ENCODE results near the gene NOS1AP.

NOS1AP gene

GRCh38 chr1:162252214-162252613 lies 182.7 kb downstream of the NOS1AP start:
- no peak overlapping the region for H3K4me2 ChIP-seq (ENCODE audit: low read depth, low read length)
- no peaks in the 10 kb centered on the region for H3K79me2 ChIP-seq (ENCODE audit: low read length)
- H3K9ac ChIP-seq (ENCODE audit: low read length), result no peak overlapping the region
- no peak overlapping the region for H3K27ac ChIP-seq (ENCODE audit: low read length)
- H3K4me3 ChIP-seq (ENCODE audit: low read length), result no peak overlapping the region
- no peak overlapping the region for H2AFZ ChIP-seq (ENCODE audit: low read length)
- no peaks in the 10 kb centered on the region for H3K9me3 ChIP-seq (replicated peaks; ENCODE audit: insufficient read depth, low read length)
- H3K27me3 ChIP-seq (replicated peaks; ENCODE audit: insufficient read depth, low read length), result no peaks in the 10 kb centered on the region
- H3K4me1 ChIP-seq (ENCODE audit: low read length), result no peaks in the 10 kb centered on the region
- DNase-seq, result no peak
- no peaks in the 10 kb centered on the region for H3K9me2 ChIP-seq (replicated peaks; ENCODE audit: insufficient read depth, low read length)
- H4K20me1 ChIP-seq (ENCODE audit: insufficient read depth, low read length), result no peaks in the 10 kb centered on the region
- H3F3A ChIP-seq (ENCODE audit: insufficient read depth, low read length), result no peaks in the 10 kb centered on the region
- no peak for TF ChIP-seq EZH2 (optimal IDR thresholded peaks at IDR 0.05; ENCODE audit: low read depth, low read length)
- TF ChIP-seq, protein P1, sequence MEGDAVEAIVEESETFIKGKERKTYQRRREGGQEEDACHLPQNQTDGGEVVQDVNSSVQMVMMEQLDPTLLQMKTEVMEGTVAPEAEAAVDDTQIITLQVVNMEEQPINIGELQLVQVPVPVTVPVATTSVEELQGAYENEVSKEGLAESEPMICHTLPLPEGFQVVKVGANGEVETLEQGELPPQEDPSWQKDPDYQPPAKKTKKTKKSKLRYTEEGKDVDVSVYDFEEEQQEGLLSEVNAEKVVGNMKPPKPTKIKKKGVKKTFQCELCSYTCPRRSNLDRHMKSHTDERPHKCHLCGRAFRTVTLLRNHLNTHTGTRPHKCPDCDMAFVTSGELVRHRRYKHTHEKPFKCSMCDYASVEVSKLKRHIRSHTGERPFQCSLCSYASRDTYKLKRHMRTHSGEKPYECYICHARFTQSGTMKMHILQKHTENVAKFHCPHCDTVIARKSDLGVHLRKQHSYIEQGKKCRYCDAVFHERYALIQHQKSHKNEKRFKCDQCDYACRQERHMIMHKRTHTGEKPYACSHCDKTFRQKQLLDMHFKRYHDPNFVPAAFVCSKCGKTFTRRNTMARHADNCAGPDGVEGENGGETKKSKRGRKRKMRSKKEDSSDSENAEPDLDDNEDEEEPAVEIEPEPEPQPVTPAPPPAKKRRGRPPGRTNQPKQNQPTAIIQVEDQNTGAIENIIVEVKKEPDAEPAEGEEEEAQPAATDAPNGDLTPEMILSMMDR (IDR thresholded peaks at IDR 0.05; ENCODE audit: low read length), result no peak
- no peak for TF ChIP-seq EZH2phosphoT487 (IDR thresholded peaks at IDR 0.05; ENCODE audit: low read length)
- H3K36me3 ChIP-seq (replicated peaks; ENCODE audit: insufficient read depth, low read length), result no peaks in the 10 kb centered on the region

GRCh38 chr1:162253790-162254189 lies 184.3 kb downstream of the NOS1AP start:
- no peaks in the 10 kb centered on the region for H3K9me2 ChIP-seq (replicated peaks; ENCODE audit: insufficient read depth, low read length)
- no peaks in the 10 kb centered on the region for H3K27me3 ChIP-seq (replicated peaks; ENCODE audit: insufficient read depth, low read length)
- H3K4me2 ChIP-seq (ENCODE audit: low read depth, low read length), result no peak overlapping the region
- no peak overlapping the region for H3K4me3 ChIP-seq (ENCODE audit: low read length)
- no peaks in the 10 kb centered on the region for H4K20me1 ChIP-seq (ENCODE audit: insufficient read depth, low read length)
- no peak overlapping the region for H3K27ac ChIP-seq (ENCODE audit: low read length)
- no peaks in the 10 kb centered on the region for H3K79me2 ChIP-seq (ENCODE audit: low read length)
- no peaks in the 10 kb centered on the region for H3K4me1 ChIP-seq (ENCODE audit: low read length)
- DNase-seq, result no peak
- H3K9me3 ChIP-seq (replicated peaks; ENCODE audit: insufficient read depth, low read length), result no peaks in the 10 kb centered on the region
- no peaks in the 10 kb centered on the region for H3K36me3 ChIP-seq (replicated peaks; ENCODE audit: insufficient read depth, low read length)
- no peaks in the 10 kb centered on the region for H3F3A ChIP-seq (ENCODE audit: insufficient read depth, low read length)
- TF ChIP-seq, protein P1 (IDR thresholded peaks at IDR 0.05; ENCODE audit: low read length), result no peak
- no peak for TF ChIP-seq EZH2phosphoT487 (IDR thresholded peaks at IDR 0.05; ENCODE audit: low read length)
- no peak for TF ChIP-seq EZH2 (optimal IDR thresholded peaks at IDR 0.05; ENCODE audit: low read depth, low read length)
- H2AFZ ChIP-seq (ENCODE audit: low read length), result no peak overlapping the region
- no peak overlapping the region for H3K9ac ChIP-seq (ENCODE audit: low read length)

GRCh38 chr1:162256287-162256686 lies 186.8 kb downstream of the NOS1AP start:
- Histone ChIP-seq H3K79me2 (ENCODE audit: low read length) (no peaks in the 10 kb centered on the region), H4K20me1 (ENCODE audit: insufficient read depth, low read length) (no peaks in the 10 kb centered on the region), H3K9ac (ENCODE audit: low read length) (no peak overlapping the region), H3K36me3 (replicated peaks; ENCODE audit: insufficient read depth, low read length) (no peaks in the 10 kb centered on the region), H3K27me3 (replicated peaks; ENCODE audit: insufficient read depth, low read length) (no peaks in the 10 kb centered on the region), H2AFZ (ENCODE audit: low read length) (no peak overlapping the region), H3K27ac (ENCODE audit: low read length) (no peak overlapping the region), H3F3A (ENCODE audit: insufficient read depth, low read length) (no peaks in the 10 kb centered on the region), H3K9me2 (replicated peaks; ENCODE audit: insufficient read depth, low read length) (no peaks in the 10 kb centered on the region), H3K4me3 (ENCODE audit: low read length) (no peak overlapping the region), H3K4me1 (ENCODE audit: low read length) (no peaks in the 10 kb centered on the region), H3K9me3 (replicated peaks; ENCODE audit: insufficient read depth, low read length) (no peaks in the 10 kb centered on the region), H3K4me2 (ENCODE audit: low read depth, low read length) (no peak overlapping the region)
- no peak for DNase-seq
- TF ChIP-seq, protein P1 (IDR thresholded peaks at IDR 0.05; ENCODE audit: low read length), result no peak
- TF ChIP-seq EZH2phosphoT487 (IDR thresholded peaks at IDR 0.05; ENCODE audit: low read length) (no peak), EZH2 (optimal IDR thresholded peaks at IDR 0.05; ENCODE audit: low read depth, low read length) (no peak)
